WTC11 (cell line): ENCODE results near the gene SWI5. TPM values are rescaled to one million over a fixed set of nuclear protein-coding genes. Genes with fewer than 3 reads are reported as not detected.

Source experiments
- ATAC-seq: fragments of 200-7000 bp; cut with Tn5 transposase; 2 replicates; pipeline ENCODE4 v1.10.0; 2021; ENCODE audit warnings: mild to moderate bottlenecking, moderate library complexity
- CTCF ChIA-PET: fragments of 300-600 bp; sonication (Branson Sonifier 250); formaldehyde crosslinking; loops from one replicate; lab custom pipeline; 2021; ENCODE audit warnings: antibody characterized with exemption; lab: Charles Lee
- POLR2A ChIA-PET: fragments of 350-600 bp; sonication (Branson Sonifier 250); formaldehyde crosslinking; loops from one replicate; lab custom pipeline; 2021; ENCODE audit warnings: antibody characterized with exemption; lab: Charles Lee
- DNase-seq: peaks from one replicate; pipeline ENCODE4 v3.0.0; 2021; ENCODE audit warnings: low spot score
- H3K27ac Mint-ChIP-seq: 2 replicates; pipeline ENCODE4 v1.8.0; 2021; ENCODE audit warnings: mixed read lengths
- H3K27me3 Mint-ChIP-seq: 2 replicates; pipeline ENCODE4 v1.8.0; 2021; ENCODE audit warnings: low read depth, mild to moderate bottlenecking, moderate library complexity, mixed read lengths
- H3K36me3 Mint-ChIP-seq: 2 replicates; pipeline ENCODE4 v1.8.0; 2021; ENCODE audit warnings: mixed read lengths
- H3K4me1 Mint-ChIP-seq: 2 replicates; pipeline ENCODE4 v1.8.0; 2022; ENCODE audit warnings: mixed read lengths
- H3K4me3 Mint-ChIP-seq: 2 replicates; pipeline ENCODE4 v1.8.0; 2021; ENCODE audit warnings: mild to moderate bottlenecking, moderate library complexity, mixed read lengths
- H3K9me3 Mint-ChIP-seq: 2 replicates; pipeline ENCODE4 v1.8.0; 2021; ENCODE audit warnings: mixed read lengths
- ELF4 ChIP-seq: sonication (generic); formaldehyde crosslinking; IDR thresholded peaks from 2 replicates; pipeline ENCODE4 v1.8.1; 2022; ENCODE audit warnings: low read depth, mild to moderate bottlenecking, moderate library complexity, missing genetic modification reagents
- EMX1 ChIP-seq: fragments of 250-450 bp; sonication (Bioruptor Pico); IDR thresholded peaks from 2 replicates; pipeline ENCODE4 v1.8.0; 2021; ENCODE audit warnings: mild to moderate bottlenecking
- ESRRA ChIP-seq: sonication (generic); formaldehyde crosslinking; IDR thresholded peaks from 2 replicates; pipeline ENCODE4 v1.8.1; 2022; ENCODE audit warnings: mild to moderate bottlenecking, missing genetic modification reagents, borderline replicate concordance
- ETV6 ChIP-seq: sonication (generic); formaldehyde crosslinking; IDR thresholded peaks from 2 replicates; pipeline ENCODE4 v1.8.1; 2022; ENCODE audit warnings: mild to moderate bottlenecking, missing genetic modification reagents
- GTF2I ChIP-seq: fragments of 250-450 bp; sonication (Bioruptor Pico); conservative IDR thresholded peaks from 2 replicates; pipeline ENCODE4 v1.4.0; 2021; ENCODE audit warnings: mild to moderate bottlenecking
- IRF2 ChIP-seq: sonication (generic); formaldehyde crosslinking; IDR thresholded peaks from 2 replicates; pipeline ENCODE4 v1.8.0; 2022; ENCODE audit warnings: low read depth, missing genetic modification reagents, borderline replicate concordance
- SP1 ChIP-seq: sonication (generic); formaldehyde crosslinking; conservative IDR thresholded peaks from 2 replicates; pipeline ENCODE4 v1.8.1; 2022; ENCODE audit warnings: missing genetic modification reagents
- total RNA-seq: library from RNA; stranded (reverse); gene quantifications from 3 replicates; pipeline ENCODE4 v1.2.3, GENCODE V29; 2021
- TF ChIP-seq, protein P1 (sequence below): fragments of 250-450 bp; sonication (Bioruptor Pico); IDR thresholded peaks from 2 replicates; pipeline ENCODE4 v1.9.0; 2021; ENCODE audit warnings: mild to moderate bottlenecking
- TF ChIP-seq, protein P2 (sequence below): sonication (generic); formaldehyde crosslinking; IDR thresholded peaks from 2 replicates; pipeline ENCODE4 v1.8.1; 2023; ENCODE audit warnings: mild to moderate bottlenecking, missing genetic modification reagents, moderate library complexity
- TF ChIP-seq, protein P3 (sequence below): sonication (generic); formaldehyde crosslinking; IDR thresholded peaks from 2 replicates; pipeline ENCODE4 v1.8.1; 2023; ENCODE audit warnings: mild to moderate bottlenecking, missing genetic modification reagents
- TF ChIP-seq, protein P4 (sequence below): sonication (generic); formaldehyde crosslinking; conservative IDR thresholded peaks from 2 replicates; pipeline ENCODE4 v1.8.1; 2022; ENCODE audit warnings: mild to moderate bottlenecking, missing genetic modification reagents
- TF ChIP-seq, protein P5 (sequence below): sonication (generic); formaldehyde crosslinking; IDR thresholded peaks from 2 replicates; pipeline ENCODE4 v1.8.0; 2022; ENCODE audit warnings: missing genetic modification reagents
- TF ChIP-seq, protein P6 (sequence below): sonication (generic); formaldehyde crosslinking; IDR thresholded peaks from 2 replicates; pipeline ENCODE4 v1.8.1; 2022; ENCODE audit warnings: mild to moderate bottlenecking, missing genetic modification reagents, moderate library complexity, borderline replicate concordance

The SWI5 gene
- total RNA-seq, 1 experiment from 2014 or later, result 26.2 TPM

DNA sequence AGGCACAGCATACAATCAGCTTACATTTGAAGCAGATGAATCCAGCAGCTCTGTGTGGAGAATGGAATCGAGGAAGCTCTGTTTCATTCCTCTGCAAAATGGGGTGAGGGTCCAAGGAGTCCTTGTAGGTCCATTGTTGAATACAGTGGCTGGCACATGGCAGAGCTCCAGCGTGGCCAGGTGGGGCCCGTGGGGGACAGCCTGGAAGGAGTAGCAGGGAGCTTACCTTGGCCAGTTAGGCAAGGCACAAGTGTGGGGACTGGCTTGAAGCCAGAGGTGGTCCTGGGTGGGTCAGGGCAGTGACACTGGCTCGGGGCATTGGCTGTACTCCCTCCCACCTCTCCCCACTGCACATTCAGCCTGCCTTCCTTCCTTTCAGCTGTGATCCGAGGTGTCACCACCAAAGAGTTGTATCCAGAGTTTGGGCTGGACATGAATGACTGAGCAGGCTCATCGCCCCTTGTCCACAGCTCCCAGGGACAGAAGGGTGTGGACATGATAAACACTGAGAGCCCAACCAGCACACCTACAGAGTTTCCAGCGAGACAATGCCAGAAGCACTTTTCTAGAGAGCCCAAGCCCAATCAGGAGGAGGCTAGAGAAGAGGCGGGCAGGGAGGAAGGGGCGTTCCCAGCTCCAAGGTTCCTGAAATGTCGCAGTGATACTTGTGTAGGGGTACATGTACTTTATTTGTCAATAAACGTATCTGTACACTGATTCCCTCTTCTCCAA is 12.4 kb downstream of the SWI5 start (continued):
- TF ChIP-seq, protein P1, sequence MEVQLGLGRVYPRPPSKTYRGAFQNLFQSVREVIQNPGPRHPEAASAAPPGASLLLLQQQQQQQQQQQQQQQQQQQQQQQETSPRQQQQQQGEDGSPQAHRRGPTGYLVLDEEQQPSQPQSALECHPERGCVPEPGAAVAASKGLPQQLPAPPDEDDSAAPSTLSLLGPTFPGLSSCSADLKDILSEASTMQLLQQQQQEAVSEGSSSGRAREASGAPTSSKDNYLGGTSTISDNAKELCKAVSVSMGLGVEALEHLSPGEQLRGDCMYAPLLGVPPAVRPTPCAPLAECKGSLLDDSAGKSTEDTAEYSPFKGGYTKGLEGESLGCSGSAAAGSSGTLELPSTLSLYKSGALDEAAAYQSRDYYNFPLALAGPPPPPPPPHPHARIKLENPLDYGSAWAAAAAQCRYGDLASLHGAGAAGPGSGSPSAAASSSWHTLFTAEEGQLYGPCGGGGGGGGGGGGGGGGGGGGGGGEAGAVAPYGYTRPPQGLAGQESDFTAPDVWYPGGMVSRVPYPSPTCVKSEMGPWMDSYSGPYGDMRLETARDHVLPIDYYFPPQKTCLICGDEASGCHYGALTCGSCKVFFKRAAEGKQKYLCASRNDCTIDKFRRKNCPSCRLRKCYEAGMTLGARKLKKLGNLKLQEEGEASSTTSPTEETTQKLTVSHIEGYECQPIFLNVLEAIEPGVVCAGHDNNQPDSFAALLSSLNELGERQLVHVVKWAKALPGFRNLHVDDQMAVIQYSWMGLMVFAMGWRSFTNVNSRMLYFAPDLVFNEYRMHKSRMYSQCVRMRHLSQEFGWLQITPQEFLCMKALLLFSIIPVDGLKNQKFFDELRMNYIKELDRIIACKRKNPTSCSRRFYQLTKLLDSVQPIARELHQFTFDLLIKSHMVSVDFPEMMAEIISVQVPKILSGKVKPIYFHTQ (CRISPR knock-in tag), result no peak
- TF ChIP-seq, protein P2, sequence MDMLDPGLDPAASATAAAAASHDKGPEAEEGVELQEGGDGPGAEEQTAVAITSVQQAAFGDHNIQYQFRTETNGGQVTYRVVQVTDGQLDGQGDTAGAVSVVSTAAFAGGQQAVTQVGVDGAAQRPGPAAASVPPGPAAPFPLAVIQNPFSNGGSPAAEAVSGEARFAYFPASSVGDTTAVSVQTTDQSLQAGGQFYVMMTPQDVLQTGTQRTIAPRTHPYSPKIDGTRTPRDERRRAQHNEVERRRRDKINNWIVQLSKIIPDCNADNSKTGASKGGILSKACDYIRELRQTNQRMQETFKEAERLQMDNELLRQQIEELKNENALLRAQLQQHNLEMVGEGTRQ (CRISPR knock-in tag), result no peak
- TF ChIP-seq IRF2 (CRISPR knock-in tag) (no peak), SP1 (no peak), ESRRA (CRISPR knock-in tag) (no peak), GTF2I (CRISPR knock-in tag) (no peak), EMX1 (CRISPR knock-in tag) (no peak), ETV6 (CRISPR knock-in tag) (no peak), ELF4 (CRISPR knock-in tag) (no peak)
- TF ChIP-seq, protein P3, sequence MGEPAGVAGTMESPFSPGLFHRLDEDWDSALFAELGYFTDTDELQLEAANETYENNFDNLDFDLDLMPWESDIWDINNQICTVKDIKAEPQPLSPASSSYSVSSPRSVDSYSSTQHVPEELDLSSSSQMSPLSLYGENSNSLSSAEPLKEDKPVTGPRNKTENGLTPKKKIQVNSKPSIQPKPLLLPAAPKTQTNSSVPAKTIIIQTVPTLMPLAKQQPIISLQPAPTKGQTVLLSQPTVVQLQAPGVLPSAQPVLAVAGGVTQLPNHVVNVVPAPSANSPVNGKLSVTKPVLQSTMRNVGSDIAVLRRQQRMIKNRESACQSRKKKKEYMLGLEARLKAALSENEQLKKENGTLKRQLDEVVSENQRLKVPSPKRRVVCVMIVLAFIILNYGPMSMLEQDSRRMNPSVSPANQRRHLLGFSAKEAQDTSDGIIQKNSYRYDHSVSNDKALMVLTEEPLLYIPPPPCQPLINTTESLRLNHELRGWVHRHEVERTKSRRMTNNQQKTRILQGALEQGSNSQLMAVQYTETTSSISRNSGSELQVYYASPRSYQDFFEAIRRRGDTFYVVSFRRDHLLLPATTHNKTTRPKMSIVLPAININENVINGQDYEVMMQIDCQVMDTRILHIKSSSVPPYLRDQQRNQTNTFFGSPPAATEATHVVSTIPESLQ (CRISPR knock-in tag), result no peak
- TF ChIP-seq, protein P4, sequence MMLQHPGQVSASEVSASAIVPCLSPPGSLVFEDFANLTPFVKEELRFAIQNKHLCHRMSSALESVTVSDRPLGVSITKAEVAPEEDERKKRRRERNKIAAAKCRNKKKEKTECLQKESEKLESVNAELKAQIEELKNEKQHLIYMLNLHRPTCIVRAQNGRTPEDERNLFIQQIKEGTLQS (CRISPR knock-in tag), result no peak
- TF ChIP-seq, protein P5, sequence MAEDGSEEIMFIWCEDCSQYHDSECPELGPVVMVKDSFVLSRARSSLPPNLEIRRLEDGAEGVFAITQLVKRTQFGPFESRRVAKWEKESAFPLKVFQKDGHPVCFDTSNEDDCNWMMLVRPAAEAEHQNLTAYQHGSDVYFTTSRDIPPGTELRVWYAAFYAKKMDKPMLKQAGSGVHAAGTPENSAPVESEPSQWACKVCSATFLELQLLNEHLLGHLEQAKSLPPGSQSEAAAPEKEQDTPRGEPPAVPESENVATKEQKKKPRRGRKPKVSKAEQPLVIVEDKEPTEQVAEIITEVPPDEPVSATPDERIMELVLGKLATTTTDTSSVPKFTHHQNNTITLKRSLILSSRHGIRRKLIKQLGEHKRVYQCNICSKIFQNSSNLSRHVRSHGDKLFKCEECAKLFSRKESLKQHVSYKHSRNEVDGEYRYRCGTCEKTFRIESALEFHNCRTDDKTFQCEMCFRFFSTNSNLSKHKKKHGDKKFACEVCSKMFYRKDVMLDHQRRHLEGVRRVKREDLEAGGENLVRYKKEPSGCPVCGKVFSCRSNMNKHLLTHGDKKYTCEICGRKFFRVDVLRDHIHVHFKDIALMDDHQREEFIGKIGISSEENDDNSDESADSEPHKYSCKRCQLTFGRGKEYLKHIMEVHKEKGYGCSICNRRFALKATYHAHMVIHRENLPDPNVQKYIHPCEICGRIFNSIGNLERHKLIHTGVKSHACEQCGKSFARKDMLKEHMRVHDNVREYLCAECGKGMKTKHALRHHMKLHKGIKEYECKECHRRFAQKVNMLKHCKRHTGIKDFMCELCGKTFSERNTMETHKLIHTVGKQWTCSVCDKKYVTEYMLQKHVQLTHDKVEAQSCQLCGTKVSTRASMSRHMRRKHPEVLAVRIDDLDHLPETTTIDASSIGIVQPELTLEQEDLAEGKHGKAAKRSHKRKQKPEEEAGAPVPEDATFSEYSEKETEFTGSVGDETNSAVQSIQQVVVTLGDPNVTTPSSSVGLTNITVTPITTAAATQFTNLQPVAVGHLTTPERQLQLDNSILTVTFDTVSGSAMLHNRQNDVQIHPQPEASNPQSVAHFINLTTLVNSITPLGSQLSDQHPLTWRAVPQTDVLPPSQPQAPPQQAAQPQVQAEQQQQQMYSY (CRISPR knock-in tag), result no peak
- TF ChIP-seq, protein P6, sequence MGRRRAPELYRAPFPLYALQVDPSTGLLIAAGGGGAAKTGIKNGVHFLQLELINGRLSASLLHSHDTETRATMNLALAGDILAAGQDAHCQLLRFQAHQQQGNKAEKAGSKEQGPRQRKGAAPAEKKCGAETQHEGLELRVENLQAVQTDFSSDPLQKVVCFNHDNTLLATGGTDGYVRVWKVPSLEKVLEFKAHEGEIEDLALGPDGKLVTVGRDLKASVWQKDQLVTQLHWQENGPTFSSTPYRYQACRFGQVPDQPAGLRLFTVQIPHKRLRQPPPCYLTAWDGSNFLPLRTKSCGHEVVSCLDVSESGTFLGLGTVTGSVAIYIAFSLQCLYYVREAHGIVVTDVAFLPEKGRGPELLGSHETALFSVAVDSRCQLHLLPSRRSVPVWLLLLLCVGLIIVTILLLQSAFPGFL (CRISPR knock-in tag), result no peak

DNA sequence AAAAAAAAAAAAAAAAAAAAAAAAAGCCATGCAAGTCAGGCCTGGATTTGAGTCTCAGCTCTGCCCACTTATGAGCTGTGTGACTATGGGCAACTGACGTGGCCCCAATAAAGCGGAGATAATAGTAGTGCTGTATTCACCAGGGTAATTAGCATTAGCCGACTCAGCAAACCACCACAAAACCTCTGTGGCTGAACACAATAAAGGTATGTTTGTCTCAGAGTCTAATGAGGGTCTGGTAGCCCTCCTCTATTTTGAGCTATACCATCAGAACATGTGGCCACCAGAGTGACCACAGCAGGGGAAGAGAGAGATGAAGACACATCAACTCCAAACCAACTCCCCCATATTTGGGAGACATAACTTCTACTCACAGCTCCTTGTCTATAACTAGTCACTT is 15.9 kb downstream of the SWI5 start:
- Mint-ChIP-seq H3K4me1 (no peaks in the 10 kb centered on the region), H3K27ac (no peak overlapping the region), H3K9me3 (no peaks in the 10 kb centered on the region), H3K36me3 (peaks cover 8% of the 10 kb centered on the region), H3K4me3 (no peak overlapping the region), H3K27me3 (no peaks in the 10 kb centered on the region)
- ChIA-PET POLR2A (interaction anchor here (0.6 kb wide), 1 partner anchor 11 kb away, joined by 3 read pairs; no protein-coding TSS in a partner anchor), CTCF (interaction anchor here (0.6 to 2.2 kb wide), 6 partner anchors 8 to 260 kb away, joined by 3 to 7 read pairs (median 4); partner anchors contain the start of genes CERCAM and SPTAN1)
- ATAC-seq (no peak), DNase-seq (no peak)
- TF ChIP-seq GTF2I (CRISPR knock-in tag), result no peak
